ENCODE measurements around the gene C1QTNF1. TPM values are rescaled to one million over a fixed set of nuclear protein-coding genes. Genes with fewer than 3 reads are reported as not detected.

C1QTNF1 gene
- total and polyA plus RNA-seq, 2 donors (not counting 1 experiment from before 2014, with no cell fraction given), result not detected

- Mint-ChIP-seq H3K4me1 (no peaks in the 10 kb centered on the region), H3K4me3 (no peak overlapping the region), H3K27me3 (peaks cover 5% of the 10 kb centered on the region), H3K27ac (no peak overlapping the region), H3K9me3 (ENCODE audit: insufficient read depth) (no peaks in the 10 kb centered on the region)
- ChIA-PET CTCF (interaction anchor here (1.1 to 10.5 kb wide), 5 partner anchors 15 to 313 kb away, joined by 3 to 370 read pairs (median 5); partner anchors contain the start of gene ENGASE), POLR2A (no interaction called here)
- no peak overlapping the region for H2AFZ ChIP-seq (ENCODE audit: insufficient read depth, low read depth, low read length, poor library complexity, severe bottlenecking)
- H3K79me2 ChIP-seq (ENCODE audit: control insufficient read depth, insufficient read depth, low read length), result no peaks in the 10 kb centered on the region
- TF ChIP-seq CTCF (IDR thresholded peaks at IDR 0.05), result no peak
- no peak for TF ChIP-seq EZH2 (IDR thresholded peaks at IDR 0.05; ENCODE audit: borderline replicate concordance, insufficient read depth, low read depth, low read length, poor library complexity, severe bottlenecking)
- peaks cover 0 to 22% of the 10 kb centered on the region in 2 experiments for H3K36me3 ChIP-seq (replicated peaks in 1 of 2; ENCODE audit: control extremely low read depth in 1 of 2, control insufficient read depth in 1 of 2, extremely low read depth in 1 of 2, insufficient read depth in 2 of 2, low read length in 1 of 2)
- no peak overlapping the region for H3K27ac ChIP-seq (ENCODE audit: low read length in 2 of 2)
- DNase-seq, result no peak
- 94% methylated on average over 31 of the region's 31 CpGs for WGBS (ENCODE audit: insufficient coverage)
- ATAC-seq (ENCODE audit: low read depth), result no peak
- intact Hi-C loops (cut with micrococcal nuclease), result loop anchor here (5.0 kb wide), 1 partner anchor 92 kb away; no protein-coding TSS in a partner anchor
- H3K9me3 ChIP-seq (ENCODE audit: control extremely low read depth in 1 of 3, control insufficient read depth in 2 of 3, insufficient read depth in 1 of 3, low read length in 2 of 3), result no peaks in the 10 kb centered on the region
- H3K4me3 ChIP-seq (ENCODE audit: control extremely low read depth in 1 of 5, extremely low read depth in 1 of 5, insufficient read depth in 1 of 5, low read depth in 2 of 5, low read length in 4 of 5), result no peak overlapping the region
- no peak overlapping the region for H3K9ac ChIP-seq (ENCODE audit: low read length)
- no peak overlapping the region for H3K4me2 ChIP-seq (replicated peaks; ENCODE audit: low read depth, low read length, poor library complexity, severe bottlenecking)
- H3K27me3 ChIP-seq (replicated peaks in 1 of 4; ENCODE audit: control extremely low read depth in 1 of 4, control insufficient read depth in 3 of 4, insufficient read depth in 4 of 4, low read length in 3 of 4), result peaks cover 0 to 8% (median 0%) of the 10 kb centered on the region in 4 experiments
- H3K4me1 ChIP-seq (ENCODE audit: control insufficient read depth in 2 of 2, insufficient read depth in 2 of 2, low read length in 2 of 2), result no peaks in the 10 kb centered on the region
- H4K20me1 ChIP-seq (ENCODE audit: control insufficient read depth, insufficient read depth, low read length, poor library complexity, severe bottlenecking), result peaks cover 11% of the 10 kb centered on the region
These were observed 65.9 kb downstream of the C1QTNF1 start for GRCh38 chr17:79089720-79090442.

Measured in B cell (primary cell).